Epithelial cell of esophagus (primary cell): ENCODE results near the gene DCANP1.
A peak's percentile ranks its signal among the peaks of the same experiment; 100 is the strongest.

Source experiments
- DNase-seq: peaks from one replicate; pipeline ENCODE4 v3.0.0; 2010; ENCODE audit warnings: low read depth
- H3K4me3 ChIP-seq: 2 replicates; pipeline ENCODE4 v1.5.1; 2011; ENCODE audit warnings: mild to moderate bottlenecking, low read length, control low read depth
- TF ChIP-seq, protein P1 (sequence below): IDR thresholded peaks from 2 replicates; pipeline ENCODE4 v1.5.1; 2011; ENCODE audit warnings: low read depth, mild to moderate bottlenecking, low read length, control low read depth, inconsistent platforms; ENCODE audit not compliant: insufficient read depth; ENCODE audit errors: missing control alignments

Gene DCANP1

DNA sequence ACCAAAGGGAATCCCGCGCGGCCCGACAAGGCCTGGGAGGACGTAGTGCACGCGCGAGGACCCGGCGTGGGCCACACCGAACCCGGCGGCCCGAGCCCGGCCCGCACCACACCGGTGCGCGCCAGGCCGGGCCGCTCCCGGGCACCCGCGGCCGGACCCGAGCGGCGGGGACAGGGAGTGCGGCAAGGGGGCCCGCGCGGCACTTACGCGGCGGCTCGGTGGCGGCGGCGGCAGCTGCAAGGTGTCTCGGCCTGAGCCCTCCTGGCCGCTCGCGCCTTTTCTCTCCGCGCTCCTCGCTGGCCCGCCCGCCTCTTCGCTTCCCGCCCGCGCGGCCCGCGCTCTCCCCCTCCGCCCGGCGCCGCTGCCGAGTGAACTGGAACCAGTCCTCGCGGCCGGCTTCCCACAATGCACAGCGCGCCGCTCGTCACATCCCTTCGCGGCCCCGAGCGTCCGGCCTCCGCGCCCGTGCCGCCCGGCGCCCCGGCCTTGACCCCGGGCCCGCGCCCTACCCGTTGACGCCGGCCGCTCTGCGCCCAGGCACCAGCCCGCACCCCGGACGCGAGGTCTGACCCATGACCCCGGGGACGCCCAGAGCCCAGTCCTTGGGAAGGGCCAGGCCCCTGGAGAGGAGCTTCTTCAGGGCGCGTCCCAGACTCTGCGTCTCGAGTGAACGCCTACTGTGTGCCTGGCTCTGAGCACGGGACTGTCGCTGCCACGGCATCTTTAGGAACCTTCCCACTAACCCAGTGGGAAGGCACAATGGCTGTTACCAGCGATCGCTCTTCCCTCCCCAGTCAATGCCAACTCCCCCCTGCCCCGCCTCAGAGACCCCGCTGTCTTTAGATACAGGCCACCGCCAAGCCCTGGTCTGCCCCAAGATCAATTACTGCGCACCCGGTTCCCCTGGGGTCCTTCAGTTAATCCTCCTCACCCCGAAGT lies 48.0 kb downstream of the DCANP1 start, which contains the start of gene MACROH2A1:
Gene MACROH2A1 (minus strand): TSS at position 377 of the 939 bp plus-strand sequence. CDS start 10,138 bp downstream, outside the sequence.
- peak within 1 kb of the TSS; percentile 73 for H3K4me3 ChIP-seq
- peak; percentile 83 for DNase-seq
- TF ChIP-seq, protein P1, sequence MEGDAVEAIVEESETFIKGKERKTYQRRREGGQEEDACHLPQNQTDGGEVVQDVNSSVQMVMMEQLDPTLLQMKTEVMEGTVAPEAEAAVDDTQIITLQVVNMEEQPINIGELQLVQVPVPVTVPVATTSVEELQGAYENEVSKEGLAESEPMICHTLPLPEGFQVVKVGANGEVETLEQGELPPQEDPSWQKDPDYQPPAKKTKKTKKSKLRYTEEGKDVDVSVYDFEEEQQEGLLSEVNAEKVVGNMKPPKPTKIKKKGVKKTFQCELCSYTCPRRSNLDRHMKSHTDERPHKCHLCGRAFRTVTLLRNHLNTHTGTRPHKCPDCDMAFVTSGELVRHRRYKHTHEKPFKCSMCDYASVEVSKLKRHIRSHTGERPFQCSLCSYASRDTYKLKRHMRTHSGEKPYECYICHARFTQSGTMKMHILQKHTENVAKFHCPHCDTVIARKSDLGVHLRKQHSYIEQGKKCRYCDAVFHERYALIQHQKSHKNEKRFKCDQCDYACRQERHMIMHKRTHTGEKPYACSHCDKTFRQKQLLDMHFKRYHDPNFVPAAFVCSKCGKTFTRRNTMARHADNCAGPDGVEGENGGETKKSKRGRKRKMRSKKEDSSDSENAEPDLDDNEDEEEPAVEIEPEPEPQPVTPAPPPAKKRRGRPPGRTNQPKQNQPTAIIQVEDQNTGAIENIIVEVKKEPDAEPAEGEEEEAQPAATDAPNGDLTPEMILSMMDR = no peak

DNA sequence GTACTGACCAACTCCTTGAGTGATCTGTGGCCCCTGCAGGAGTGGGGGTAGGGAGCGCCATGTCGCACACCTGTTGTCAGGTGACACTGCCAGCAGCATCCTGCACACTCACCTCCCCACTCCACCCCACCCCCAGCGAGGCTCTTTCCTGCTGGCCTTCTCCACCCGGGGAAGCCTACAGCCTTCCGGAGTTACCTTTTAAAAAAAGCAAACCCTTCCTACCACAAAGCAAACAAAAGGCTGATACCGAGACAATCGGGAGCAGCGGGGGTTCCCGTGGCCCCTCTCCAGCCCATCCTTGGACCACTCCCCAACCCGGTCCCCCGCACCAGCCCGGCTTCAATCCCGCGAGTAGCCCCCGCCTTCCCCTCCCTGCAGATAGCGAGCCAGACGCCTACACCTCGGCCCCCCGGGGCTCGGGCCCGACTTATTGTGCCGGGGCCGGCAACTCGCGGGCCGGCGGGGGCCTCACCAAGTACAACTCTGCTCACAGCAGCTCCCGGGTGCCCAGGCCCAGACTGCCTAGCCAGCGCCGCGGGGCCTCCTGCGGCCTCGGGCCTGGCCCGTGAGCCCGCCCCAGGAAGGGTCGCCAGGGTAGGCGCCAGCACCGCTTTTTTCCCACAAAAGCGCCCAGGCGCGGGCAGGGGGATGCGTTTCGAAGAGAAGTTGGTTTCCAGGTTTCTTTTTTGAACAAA lies 48.8 kb downstream of the DCANP1 start:
- peak; percentile 50 for DNase-seq
- TF ChIP-seq, protein P1 = no peak
- peak overlapping the region; percentile 73 for H3K4me3 ChIP-seq

DNA sequence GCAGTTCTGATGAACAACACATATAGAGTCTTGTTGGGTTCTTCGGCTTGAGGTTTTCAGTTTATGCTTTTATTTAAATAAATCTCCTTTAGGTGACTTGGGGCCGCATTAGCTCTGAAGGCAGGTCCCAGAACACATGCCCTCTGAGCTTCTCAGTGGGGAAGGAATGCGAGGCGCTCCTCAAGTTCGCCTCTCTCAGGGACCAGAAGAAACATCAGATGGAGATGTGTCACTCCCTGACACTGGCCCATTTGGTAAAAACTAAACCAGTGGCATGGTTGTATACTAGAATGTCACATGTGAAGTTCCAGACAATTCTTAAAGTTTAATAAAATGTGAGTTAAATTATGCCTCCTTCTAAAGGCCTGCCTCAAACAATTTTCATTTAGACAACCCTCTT lies 50.1 kb downstream of the DCANP1 start:
- TF ChIP-seq, protein P1 = no peak
- peak overlapping the region; percentile 73 for H3K4me3 ChIP-seq
- DNase-seq = no peak

DNA sequence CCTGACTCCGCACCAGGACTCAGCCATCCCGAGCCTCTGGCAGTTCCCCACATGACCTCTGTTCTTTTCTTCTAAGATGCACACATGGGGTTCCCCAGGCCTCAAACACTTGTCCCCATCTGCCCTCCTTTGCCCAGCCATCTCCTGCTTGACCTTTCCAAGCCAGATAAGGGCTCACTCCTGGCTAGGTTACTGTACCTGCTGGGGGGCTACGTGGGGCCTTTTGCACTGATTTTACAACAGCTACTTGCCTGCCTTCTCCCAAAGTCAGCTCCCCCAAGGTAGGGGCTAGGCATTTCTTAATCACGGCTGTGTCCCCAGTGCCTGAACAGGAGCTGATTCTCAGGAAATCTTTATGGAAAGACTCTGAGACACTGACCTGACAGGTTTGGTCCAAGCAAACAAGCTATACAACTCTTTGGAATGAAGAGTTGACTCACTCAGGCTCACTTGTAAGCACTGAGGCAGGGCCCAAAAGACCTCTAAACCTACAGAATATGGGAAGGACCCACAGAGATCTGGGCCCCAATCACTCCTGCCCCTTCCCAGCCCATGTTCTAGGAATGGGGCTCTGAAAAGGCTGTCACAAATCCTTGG lies 50.6 kb downstream of the DCANP1 start:
- peak; percentile 82 for DNase-seq
- H3K4me3 ChIP-seq = peak overlapping the region; percentile 27
- TF ChIP-seq, protein P1 = no peak

- TF ChIP-seq, protein P1 = no peak
- no peak for DNase-seq
- H3K4me3 ChIP-seq = peak overlapping the region; percentile 27
Measured at GRCh38 chr5:135395866-135396265, 51.3 kb downstream of the DCANP1 start.

DNA sequence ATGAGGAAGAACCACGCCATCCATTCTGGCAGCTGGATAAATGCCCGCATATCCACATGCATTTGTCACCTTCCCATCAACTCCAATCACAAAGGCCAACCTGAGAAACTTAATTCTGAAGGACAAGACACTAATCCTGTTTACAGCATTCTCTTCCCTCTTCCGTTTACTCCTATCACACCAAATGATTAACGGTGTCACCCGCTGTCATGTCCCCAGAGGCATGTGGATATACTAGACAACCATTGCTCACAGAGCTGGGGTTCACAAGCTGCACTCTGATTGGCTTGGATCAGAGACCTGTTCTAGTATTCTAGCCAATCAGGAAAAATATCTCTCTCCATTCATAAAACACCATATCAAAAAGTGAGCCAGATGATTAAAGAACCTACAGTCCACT lies 51.7 kb downstream of the DCANP1 start:
- no peak overlapping the region for H3K4me3 ChIP-seq
- no peak for DNase-seq
- TF ChIP-seq, protein P1 = no peak
